ENCODE results near the gene DDX39B. TPM values are rescaled to one million over a fixed set of nuclear protein-coding genes. Genes with fewer than 3 reads are reported as not detected.
"Not testable (repeated sequence)": the region's sequence is repeated elsewhere in the genome, so short reads cannot be mapped to it uniquely, and the experiment has no call there.

The DDX39B gene
- total RNA-seq, 4 donors from 2014 or later: 254 to 449 (median 281) TPM

GRCh38 chr6:31525553-31525931 lies 16.3 kb downstream of the DDX39B start:
- Histone ChIP-seq H3K4me3 (no peak overlapping the region), H3K27me3 (no peaks in the 10 kb centered on the region), H3K4me1 (no peaks in the 10 kb centered on the region), H3K27ac (no peak overlapping the region), H3K9me3 (no peaks in the 10 kb centered on the region), H3K36me3 (peaks cover 12% of the 10 kb centered on the region)
- 71% methylated on average over 8 of the region's 8 CpGs for WGBS
- TF ChIP-seq EP300 (IDR thresholded peaks at IDR 0.05): no peak
- DNase-seq (ENCODE audit: low spot score in 2 of 2): no peak

GRCh38 chr6:31521835-31522234 lies 20.0 kb downstream of the DDX39B start:
- H3K27me3 ChIP-seq: no peaks in the 10 kb centered on the region
- no peaks in the 10 kb centered on the region for H3K36me3 ChIP-seq
- H3K4me3 ChIP-seq: no peak overlapping the region
- TF ChIP-seq EP300 (IDR thresholded peaks at IDR 0.05) (no peak), POLR2AphosphoS5 (IDR thresholded peaks at IDR 0.05) (no peak), POLR2A (IDR thresholded peaks at IDR 0.05) (no peak), CTCF (IDR thresholded peaks at IDR 0.05) (no peak)
- no peaks in the 10 kb centered on the region for H3K9me3 ChIP-seq
- no peak overlapping the region for H3K27ac ChIP-seq
- 72% methylated on average over 3 of the region's 3 CpGs for WGBS
- no peak for DNase-seq (ENCODE audit: low spot score in 2 of 2)
- H3K4me1 ChIP-seq: no peaks in the 10 kb centered on the region

GRCh38 chr6:31513456-31514165 lies 28.2 kb downstream of the DDX39B start:
- 78% methylated on average over 4 of the region's 5 CpGs for whole genome bisulfite sequencing
- H3K4me1 ChIP-seq: no peaks in the 10 kb centered on the region
- TF ChIP-seq EP300 (IDR thresholded peaks at IDR 0.05) (no peak), POLR2A (IDR thresholded peaks at IDR 0.05) (no peak), CTCF (IDR thresholded peaks at IDR 0.05) (no peak), POLR2AphosphoS5 (IDR thresholded peaks at IDR 0.05) (no peak)

GRCh38 chr6:31510007-31510406 lies 31.8 kb downstream of the DDX39B start:
- no peak for DNase-seq (ENCODE audit: low spot score in 2 of 2)
- Histone ChIP-seq H3K27ac (no peak overlapping the region), H3K36me3 (peaks cover 4% of the 10 kb centered on the region), H3K9me3 (no peaks in the 10 kb centered on the region), H3K4me3 (no peak overlapping the region), H3K4me1 (no peaks in the 10 kb centered on the region), H3K27me3 (no peaks in the 10 kb centered on the region)
- 77% methylated on average over 4 of the region's 4 CpGs for WGBS
- TF ChIP-seq POLR2A (IDR thresholded peaks at IDR 0.05) (no peak), EP300 (IDR thresholded peaks at IDR 0.05) (no peak), POLR2AphosphoS5 (IDR thresholded peaks at IDR 0.05) (no peak), CTCF (IDR thresholded peaks at IDR 0.05) (no peak)

More at GRCh38 chr6:31513456-31514165, 28.2 kb downstream of the DDX39B start:
- DNase-seq (ENCODE audit: low spot score in 2 of 2): no peak
- no peaks in the 10 kb centered on the region for H3K9me3 ChIP-seq
- H3K27me3 ChIP-seq: no peaks in the 10 kb centered on the region
- H3K36me3 ChIP-seq: peaks cover 4% of the 10 kb centered on the region
- no peak overlapping the region for H3K27ac ChIP-seq
- H3K4me3 ChIP-seq: no peak overlapping the region

GRCh38 chr6:31509036-31509435 lies 32.8 kb downstream of the DDX39B start:
- H3K27ac ChIP-seq; H3K4me1 ChIP-seq; H3K36me3 ChIP-seq; H3K9me3 ChIP-seq; DNase-seq (ENCODE audit: low spot score in 2 of 2); H3K4me3 ChIP-seq; H3K27me3 ChIP-seq: not testable (repeated sequence)
- WGBS: 44% methylated on average over 2 of the region's 2 CpGs

GRCh38 chr6:31502586-31502985 lies 39.2 kb downstream of the DDX39B start:
- Histone ChIP-seq H3K4me3 (no peak overlapping the region), H3K36me3 (no peaks in the 10 kb centered on the region)
- TF ChIP-seq EP300 (IDR thresholded peaks at IDR 0.05): no peak
- TF ChIP-seq CTCF (IDR thresholded peaks at IDR 0.05): no peak
- no peak for TF ChIP-seq POLR2A (IDR thresholded peaks at IDR 0.05)
- no peak for TF ChIP-seq POLR2AphosphoS5 (IDR thresholded peaks at IDR 0.05)

GRCh38 chr6:31499648-31500047 lies 42.2 kb downstream of the DDX39B start:
- not testable (repeated sequence) for H3K9me3 ChIP-seq, H3K27ac ChIP-seq

More at GRCh38 chr6:31502586-31502985, 39.2 kb downstream of the DDX39B start:
- Histone ChIP-seq H3K4me1 (peaks cover 15% of the 10 kb centered on the region), H3K27ac (no peak overlapping the region), H3K27me3 (peaks cover 10% of the 10 kb centered on the region), H3K9me3 (no peaks in the 10 kb centered on the region)
- DNase-seq (ENCODE audit: low spot score in 2 of 2): no peak

More at GRCh38 chr6:31499648-31500047, 42.2 kb downstream of the DDX39B start:
- peaks cover 27% of the 10 kb centered on the region for H3K4me1 ChIP-seq
- DNase-seq (ENCODE audit: low spot score in 2 of 2); H3K4me3 ChIP-seq; H3K36me3 ChIP-seq: not testable (repeated sequence)
- H3K27me3 ChIP-seq: peaks cover 10% of the 10 kb centered on the region
- WGBS: 83% methylated on average over 2 of the region's 2 CpGs

Data from suprapubic skin (tissue), 4 donors.